ENCODE measurements around the gene GNRH2. TPM values are rescaled to one million over a fixed set of nuclear protein-coding genes. Genes with fewer than 3 reads are reported as not detected.

The GNRH2 gene
- total and polyA plus RNA-seq, 10 of the 15 experiments (the other 5 are each of a cell fraction or from before 2014, with no cell fraction given) = 0.12 to 0.85 (median 0.31) TPM; not detected in 7

GRCh38 chr20:3000852-3001523 is 42.4 kb upstream of the GNRH2 start:
- TF ChIP-seq CTCF (IDR thresholded peaks at IDR 0.05 in 2 of 3, conservative IDR thresholded peaks at IDR 0.05 in 1 of 3; ENCODE audit: control insufficient read depth in 2 of 3, extremely low read depth in 1 of 3, insufficient read depth in 1 of 3, low read depth in 3 of 3, low read length in 3 of 3) = peak; percentile 55 to 69 (median 57); a peak in 5 of 6 replicates
- TF ChIP-seq, protein P1, sequence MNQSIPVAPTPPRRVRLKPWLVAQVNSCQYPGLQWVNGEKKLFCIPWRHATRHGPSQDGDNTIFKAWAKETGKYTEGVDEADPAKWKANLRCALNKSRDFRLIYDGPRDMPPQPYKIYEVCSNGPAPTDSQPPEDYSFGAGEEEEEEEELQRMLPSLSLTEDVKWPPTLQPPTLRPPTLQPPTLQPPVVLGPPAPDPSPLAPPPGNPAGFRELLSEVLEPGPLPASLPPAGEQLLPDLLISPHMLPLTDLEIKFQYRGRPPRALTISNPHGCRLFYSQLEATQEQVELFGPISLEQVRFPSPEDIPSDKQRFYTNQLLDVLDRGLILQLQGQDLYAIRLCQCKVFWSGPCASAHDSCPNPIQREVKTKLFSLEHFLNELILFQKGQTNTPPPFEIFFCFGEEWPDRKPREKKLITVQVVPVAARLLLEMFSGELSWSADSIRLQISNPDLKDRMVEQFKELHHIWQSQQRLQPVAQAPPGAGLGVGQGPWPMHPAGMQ (IDR thresholded peaks at IDR 0.05; ENCODE audit: borderline replicate concordance) = no peak
- no peak for TF ChIP-seq HDAC6 (IDR thresholded peaks at IDR 0.05; ENCODE audit: unreplicated experiment)
- TF ChIP-seq SMC3 (IDR thresholded peaks at IDR 0.05; ENCODE audit: borderline replicate concordance, low read length) = peak; percentile 49; the same call in 1 of the 2 replicates
- peak; percentile 81 for TF ChIP-seq RAD21 (IDR thresholded peaks at IDR 0.05; ENCODE audit: insufficient read depth, low read depth, low read length)
- TF ChIP-seq FOXM1 (IDR thresholded peaks at IDR 0.05; ENCODE audit: low read depth, low read length) = no peak
- no peak for TF ChIP-seq HDAC2 (IDR thresholded peaks at IDR 0.05)
- no peak for TF ChIP-seq ESRRA (IDR thresholded peaks at IDR 0.05; ENCODE audit: low read length)
- TF ChIP-seq, protein P2, sequence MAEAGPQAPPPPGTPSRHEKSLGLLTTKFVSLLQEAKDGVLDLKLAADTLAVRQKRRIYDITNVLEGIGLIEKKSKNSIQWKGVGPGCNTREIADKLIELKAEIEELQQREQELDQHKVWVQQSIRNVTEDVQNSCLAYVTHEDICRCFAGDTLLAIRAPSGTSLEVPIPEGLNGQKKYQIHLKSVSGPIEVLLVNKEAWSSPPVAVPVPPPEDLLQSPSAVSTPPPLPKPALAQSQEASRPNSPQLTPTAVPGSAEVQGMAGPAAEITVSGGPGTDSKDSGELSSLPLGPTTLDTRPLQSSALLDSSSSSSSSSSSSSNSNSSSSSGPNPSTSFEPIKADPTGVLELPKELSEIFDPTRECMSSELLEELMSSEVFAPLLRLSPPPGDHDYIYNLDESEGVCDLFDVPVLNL (IDR thresholded peaks at IDR 0.05; ENCODE audit: low read depth, low read length) = no peak
- BruUV-seq (replicated peaks) = no TSS peak
- no peak overlapping the region for H3K27ac ChIP-seq (ENCODE audit: control insufficient read depth, insufficient read depth)
- H2AFZ ChIP-seq (ENCODE audit: control insufficient read depth, low read depth, low read length) = no peak overlapping the region
- H3K36me3 ChIP-seq (ENCODE audit: control insufficient read depth in 2 of 2, insufficient read depth in 2 of 2, low read length in 1 of 2) = peaks cover 0 to 3% of the 10 kb centered on the region in 2 experiments; a peak in 2 of 4 replicates
- H3K27me3 ChIP-seq (replicated peaks in 1 of 2; ENCODE audit: control insufficient read depth in 2 of 2, insufficient read depth in 2 of 2, low read length in 1 of 2) = no peaks in the 10 kb centered on the region
- H3K4me2 ChIP-seq (ENCODE audit: control insufficient read depth, insufficient read depth) = no peak overlapping the region
- in situ Hi-C loops (cut with MboI) (no loop called here), intact Hi-C loops (cut with micrococcal nuclease; ENCODE audit: unreplicated experiment) (loop anchor here (1.0 to 5.0 kb wide), 4 partner anchors 89 to 249 kb away; partner anchors contain the start of gene PTPRA)
- H4K20me1 ChIP-seq (ENCODE audit: control insufficient read depth, insufficient read depth) = no peaks in the 10 kb centered on the region
- peak; percentile 99 for FAIRE-seq
- RAD21 ChIA-PET (ENCODE audit: unreplicated experiment) = interaction anchor here (0.5 to 1.7 kb wide), 19 partner anchors 11 to 470 kb away, joined by 3 to 10 read pairs (median 3); partner anchors contain the start of genes ATRN, NOP56 and PTPRA
- WGBS (ENCODE audit: insufficient coverage, insufficient replicate concordance, low lambda C conversion rate, missing lambda C conversion rate) = 84% methylated on average over 7 of the region's 7 CpGs
- no peak overlapping the region for H3K4me3 ChIP-seq
- no peak for DNase-seq (ENCODE audit: low read depth, low spot score)
- no peaks in the 10 kb centered on the region for H3K79me2 ChIP-seq (ENCODE audit: control insufficient read depth, insufficient read depth, low read length)
- ATAC-seq = peak; percentile 92
- no peaks in the 10 kb centered on the region for H3K4me1 ChIP-seq (ENCODE audit: control insufficient read depth, insufficient read depth, low read length)
- CTCF ChIA-PET = interaction anchor here (0.6 to 2.9 kb wide), 43 partner anchors 10 to 481 kb away, joined by 3 to 18 read pairs (median 4); partner anchors contain the start of genes PTPRA and TMEM239
- no peak overlapping the region for H3K9ac ChIP-seq (ENCODE audit: control insufficient read depth, insufficient read depth, low read length)
- no peaks in the 10 kb centered on the region for H3K9me3 ChIP-seq (replicated peaks; ENCODE audit: control insufficient read depth, insufficient read depth, low read length)
- POLR2A ChIA-PET = interaction anchor here (0.5 to 1.0 kb wide), 2 partner anchors 42 to 157 kb away, joined by 3 to 4 read pairs; partner anchors contain the start of gene GNRH2
- SMC1A ChIA-PET (ENCODE audit: uncharacterized antibody, unreplicated experiment) = interaction anchor here (0.6 to 1.4 kb wide), 20 partner anchors 12 to 287 kb away, joined by 3 to 6 read pairs (median 3); no protein-coding TSS in a partner anchor

Measured in GM12878 (cell line).